VCaP (cell line): ENCODE results near the gene ITPKA.

Experiments
- H3K27ac ChIP-seq: fragments of 450-650 bp; 2 replicates; pipeline ENCODE4 v1.5.1; 2017
- CTCF ChIP-seq: fragments of 450-650 bp; conservative IDR thresholded peaks from 2 replicates; pipeline ENCODE4 v1.5.1; 2017; ENCODE audit warnings: mild to moderate bottlenecking, moderate library complexity

The ITPKA gene

GRCh38 chr15:41512512-41512939, 18.9 kb downstream of the ITPKA start:
- H3K27ac ChIP-seq, result no peak overlapping the region
- no peak for TF ChIP-seq CTCF

- TF ChIP-seq CTCF, result no peak
These were observed 19.3 kb downstream of the ITPKA start for GRCh38 chr15:41512940-41513505.

GRCh38 chr15:41513506-41514227, 20.0 kb downstream of the ITPKA start, which contains the start of gene LTK:
Gene LTK, minus strand, starts transcription at chr15:41513827. Its CDS starts 118 bp downstream, at chr15:41513709.
- TF ChIP-seq CTCF, result no peak
- no peak within 1 kb of the TSS for H3K27ac ChIP-seq

More at GRCh38 chr15:41512940-41513505, 19.3 kb downstream of the ITPKA start:
- H3K27ac ChIP-seq, result no peak overlapping the region

- no peak for TF ChIP-seq CTCF
- no peak overlapping the region for H3K27ac ChIP-seq
These were observed 24.3 kb downstream of the ITPKA start for GRCh38 chr15:41517895-41518449.

- no peak for TF ChIP-seq CTCF
- H3K27ac ChIP-seq, result no peak overlapping the region
These were observed 27.0 kb downstream of the ITPKA start for GRCh38 chr15:41520636-41521035.

- no peak for TF ChIP-seq CTCF
These were observed 27.9 kb downstream of the ITPKA start for GRCh38 chr15:41521614-41522013.

GRCh38 chr15:41523097-41523496, 29.4 kb downstream of the ITPKA start:
- no peak overlapping the region for H3K27ac ChIP-seq
- TF ChIP-seq CTCF, result no peak

More at GRCh38 chr15:41521614-41522013, 27.9 kb downstream of the ITPKA start:
- no peak overlapping the region for H3K27ac ChIP-seq
